Mucosa of descending colon (tissue), 3 donors: ENCODE measurements around the gene CEP192. TPM values are rescaled to one million over a fixed set of nuclear protein-coding genes. Genes with fewer than 3 reads are reported as not detected.

ENCODE experiments used
- ATAC-seq: fragments of 200-7000 bp; cut with Tn5 transposase; one replicate; pipeline ENCODE4 v1.9.1; 2020; ENCODE audit warnings: mild to moderate bottlenecking, moderate library complexity
- DNase-seq, 3 donors: peaks; one replicate each; pipeline ENCODE4 v3.0.0-alpha.2; 2020
- H3K36me3 ChIP-seq: fragments of 200-600 bp; one replicate; pipeline ENCODE4 v1.8.0; 2021; ENCODE audit warnings: low read depth, mild to moderate bottlenecking
- H3K4me1 ChIP-seq: fragments of 200-600 bp; one replicate; pipeline ENCODE4 v1.8.0; 2021; ENCODE audit warnings: low read depth, mild to moderate bottlenecking
- H3K4me3 ChIP-seq: fragments of 200-600 bp; one replicate; pipeline ENCODE4 v1.8.0; 2021; ENCODE audit warnings: mild to moderate bottlenecking
- H3K9me3 ChIP-seq: fragments of 200-600 bp; one replicate; pipeline ENCODE4 v1.8.0; 2021; ENCODE audit warnings: mild to moderate bottlenecking
- intact Hi-C, 2 donors: fragments of 100-400 bp; cut with DNase I in 1 of 2; cut with micrococcal nuclease in 1 of 2; formaldehyde crosslinking; loops; one replicate each; pipeline versions ENCODE4 v1.11.0 to v1.11.1; 2022; cut with DNase I, micrococcal nuclease
- total RNA-seq, 3 donors: library from RNA; stranded (reverse); fragmentation: NEBNext Ultra II Directional in 2 of 3; extraction: Animal tissue kit (Norgen Biotek cat#: 25700) in 2 of 3; gene quantifications; one replicate each; pipeline versions ENCODE4 v1.2.1 to v1.2.4, GENCODE V29; 2021 to 2023
- TF ChIP-seq, protein P1 (sequence below): fragments of 200-600 bp; IDR thresholded peaks from one replicate; pipeline ENCODE4 v1.8.0; 2022; ENCODE audit warnings: antibody characterized with exemption, mild to moderate bottlenecking
- donor health status: DM: no; HTN: no; CAD: no; lungs with moderate emphysema.
- donor health status: DM: no; HTN: no; CAD: no.
- donor health status: DM: no; HTN: yes; CAD: no.

Gene CEP192
- total RNA-seq, 3 donors from 2014 or later, result 22.6 to 33.6 (median 27.7) TPM

DNA sequence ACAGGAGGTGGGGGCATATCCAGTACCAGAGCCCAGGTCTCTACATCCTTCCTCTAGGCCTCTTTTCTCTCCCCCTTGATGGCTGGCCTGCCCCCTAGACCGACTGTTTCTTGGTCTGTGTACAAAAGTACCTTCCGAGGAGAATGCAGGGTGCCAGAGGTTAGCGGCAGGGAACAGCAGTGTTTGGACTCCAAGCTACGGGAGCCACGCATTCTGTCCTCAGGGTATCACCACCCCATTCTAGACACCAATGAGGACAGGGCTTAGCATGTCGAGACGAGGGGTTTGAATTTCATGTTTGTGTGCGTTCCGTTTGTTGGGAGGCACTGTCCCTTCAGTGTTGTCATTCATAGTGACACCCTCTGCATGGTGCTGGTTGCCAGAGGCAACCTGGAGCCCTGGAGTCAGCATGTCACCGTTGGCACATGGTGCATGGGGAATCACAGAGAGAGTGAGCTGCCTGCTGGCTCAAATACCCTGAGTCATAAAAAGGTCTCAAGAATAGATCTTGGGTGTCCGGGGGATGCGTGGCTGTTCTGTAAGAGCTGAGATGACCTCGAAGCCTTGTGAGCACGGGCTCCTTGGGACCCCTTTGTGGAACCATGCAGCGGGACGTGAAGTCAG is 170.2 kb downstream of the CEP192 start:
- H3K36me3 ChIP-seq, result no peaks in the 10 kb centered on the region
- peaks cover 15% of the 10 kb centered on the region for H3K9me3 ChIP-seq
- TF ChIP-seq, protein P1, sequence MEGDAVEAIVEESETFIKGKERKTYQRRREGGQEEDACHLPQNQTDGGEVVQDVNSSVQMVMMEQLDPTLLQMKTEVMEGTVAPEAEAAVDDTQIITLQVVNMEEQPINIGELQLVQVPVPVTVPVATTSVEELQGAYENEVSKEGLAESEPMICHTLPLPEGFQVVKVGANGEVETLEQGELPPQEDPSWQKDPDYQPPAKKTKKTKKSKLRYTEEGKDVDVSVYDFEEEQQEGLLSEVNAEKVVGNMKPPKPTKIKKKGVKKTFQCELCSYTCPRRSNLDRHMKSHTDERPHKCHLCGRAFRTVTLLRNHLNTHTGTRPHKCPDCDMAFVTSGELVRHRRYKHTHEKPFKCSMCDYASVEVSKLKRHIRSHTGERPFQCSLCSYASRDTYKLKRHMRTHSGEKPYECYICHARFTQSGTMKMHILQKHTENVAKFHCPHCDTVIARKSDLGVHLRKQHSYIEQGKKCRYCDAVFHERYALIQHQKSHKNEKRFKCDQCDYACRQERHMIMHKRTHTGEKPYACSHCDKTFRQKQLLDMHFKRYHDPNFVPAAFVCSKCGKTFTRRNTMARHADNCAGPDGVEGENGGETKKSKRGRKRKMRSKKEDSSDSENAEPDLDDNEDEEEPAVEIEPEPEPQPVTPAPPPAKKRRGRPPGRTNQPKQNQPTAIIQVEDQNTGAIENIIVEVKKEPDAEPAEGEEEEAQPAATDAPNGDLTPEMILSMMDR, result no peak
- H3K4me1 ChIP-seq, result no peaks in the 10 kb centered on the region
- DNase-seq (no peak), ATAC-seq (no peak)
- H3K4me3 ChIP-seq, result no peak overlapping the region
- intact Hi-C loops, result no loop called here

GRCh38 chr18:13163167-13163927 is 172.2 kb downstream of the CEP192 start:
- H3K4me3 ChIP-seq, result no peak overlapping the region
- DNase-seq (no peak), ATAC-seq (no peak)
- TF ChIP-seq, protein P1, result no peak
- no peaks in the 10 kb centered on the region for H3K36me3 ChIP-seq
- no peaks in the 10 kb centered on the region for H3K4me1 ChIP-seq
- H3K9me3 ChIP-seq, result peaks cover 2% of the 10 kb centered on the region
- intact Hi-C loops, result no loop called here

- ATAC-seq, result no peak
- Histone ChIP-seq H3K36me3 (no peaks in the 10 kb centered on the region), H3K4me1 (no peaks in the 10 kb centered on the region), H3K9me3 (no peaks in the 10 kb centered on the region), H3K4me3 (no peak overlapping the region)
- intact Hi-C loops, result no loop called here
- TF ChIP-seq, protein P1, result no peak
- DNase-seq, result no peak
Observed at GRCh38 chr18:13164406-13164805, 173.2 kb downstream of the CEP192 start.

DNA sequence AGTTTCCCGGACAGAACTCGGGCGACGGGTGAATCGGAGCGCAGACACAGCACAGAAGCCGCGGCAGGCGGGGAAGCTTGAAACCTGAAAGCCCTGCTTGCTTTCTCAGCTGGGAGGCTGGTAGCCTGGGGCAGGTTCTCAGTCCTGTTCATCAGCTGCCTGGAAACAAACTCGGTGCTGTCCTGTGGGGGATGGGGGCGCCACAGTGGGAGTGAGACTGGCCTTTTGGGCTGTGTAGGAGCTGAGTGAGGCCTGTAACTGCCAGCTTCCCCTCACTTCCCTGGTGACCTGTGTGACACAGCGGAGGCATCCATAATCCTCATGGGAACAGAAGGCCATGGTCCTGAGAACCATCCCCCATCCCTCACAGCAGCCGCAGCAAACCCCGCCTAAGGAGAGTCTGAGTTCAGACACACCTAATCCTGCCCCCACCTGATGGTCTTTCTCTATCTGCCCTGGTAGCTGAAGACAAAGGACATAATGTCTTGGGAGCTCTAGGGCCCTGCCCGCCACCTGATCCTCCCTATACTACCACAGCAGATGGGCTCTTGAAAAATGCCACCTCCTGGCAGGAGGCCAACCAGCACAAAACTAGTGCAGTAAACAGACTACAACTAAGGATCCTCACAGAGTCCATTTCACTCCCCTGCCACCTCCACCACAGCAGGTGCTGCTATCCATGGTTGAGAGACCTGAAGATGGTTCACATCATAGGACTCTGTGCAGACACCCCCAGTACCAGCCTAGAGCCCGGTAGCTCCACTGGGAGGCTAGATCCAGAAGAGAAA is 174.7 kb downstream of the CEP192 start:
- intact Hi-C loops, result no loop called here
- Histone ChIP-seq H3K4me3 (no peak overlapping the region), H3K36me3 (no peaks in the 10 kb centered on the region), H3K4me1 (no peaks in the 10 kb centered on the region), H3K9me3 (no peaks in the 10 kb centered on the region)
- TF ChIP-seq, protein P1, result no peak
- DNase-seq, result no peak
- ATAC-seq, result peak; percentile 13

DNA sequence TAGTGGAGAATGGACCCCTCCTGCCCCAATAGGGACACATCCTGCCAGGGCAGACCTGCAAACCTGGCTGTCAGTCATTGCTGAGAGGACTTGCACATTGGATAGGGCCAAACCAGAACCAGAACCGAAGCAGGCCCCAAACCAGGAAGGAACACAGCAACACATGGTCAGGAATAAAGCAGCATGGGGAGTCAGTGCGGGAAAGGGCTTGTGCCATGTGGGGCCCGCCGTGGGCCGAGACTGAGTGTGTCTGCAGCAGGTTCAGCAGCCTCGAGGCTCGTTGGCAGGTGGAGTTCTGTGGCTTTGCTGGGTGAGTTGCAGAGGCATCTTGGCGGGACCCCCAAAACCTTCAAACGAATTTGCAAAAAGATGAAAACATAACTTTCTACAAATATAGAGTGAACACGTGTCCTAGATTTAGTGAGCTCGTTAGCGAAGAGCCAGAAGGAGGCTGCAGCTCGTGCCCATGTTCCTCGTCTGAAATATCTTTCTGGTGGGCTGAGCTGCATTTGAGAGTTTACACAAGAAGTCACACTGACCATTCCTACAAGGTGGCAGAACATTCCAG is 182.5 kb downstream of the CEP192 start:
- peaks cover 10% of the 10 kb centered on the region for H3K4me1 ChIP-seq
- H3K36me3 ChIP-seq, result no peaks in the 10 kb centered on the region
- no peak overlapping the region for H3K4me3 ChIP-seq
- intact Hi-C loops, result no loop called here
- no peak for DNase-seq
- H3K9me3 ChIP-seq, result no peaks in the 10 kb centered on the region
- ATAC-seq, result no peak
- TF ChIP-seq, protein P1, result no peak

Other genes with a start within 250 kb of the CEP192 start
- gene PTPN2, start 107.1 kb upstream of the CEP192 start, total RNA-seq, result 10 to 100 TPM; 28.9 to 42.0 (median 38.4) TPM
- gene SEH1L, start 43.4 kb upstream of the CEP192 start, total RNA-seq, result 10 to 100 TPM; 33.7 to 36.7 (median 34.3) TPM
- gene LDLRAD4, start 227.4 kb downstream of the CEP192 start, total RNA-seq, result 10 to 100 TPM; 36.8 to 41.0 (median 37.4) TPM